Endothelial cell of umbilical vein (primary cell): ENCODE data around the gene COPE. TPM values are rescaled to one million over a fixed set of nuclear protein-coding genes. Genes with fewer than 3 reads are reported as not detected.

ENCODE experiments used
- BruUV-seq: library from RNA; stranded (reverse); fragments of 400-500 nt; replicated peaks from 2 replicates; lab custom pipeline; 2021; lab: Mats Ljungman, UMichigan
- CTCF ChIA-PET: fragments of 300-600, 350-600 bp; sonication (Branson Sonifier 250); formaldehyde crosslinking; loops from one replicate; lab custom pipeline; 2021; ENCODE audit warnings: antibody characterized with exemption, inconsistent platforms; lab: Charles Lee
- POLR2A ChIA-PET: fragments of 300-600, 350-600 bp; sonication (Branson Sonifier 250); formaldehyde crosslinking; loops from one replicate; lab custom pipeline; 2021; ENCODE audit warnings: antibody characterized with exemption, inconsistent platforms; lab: Charles Lee
- DNase-seq: peaks from one replicate; pipeline ENCODE4 v3.0.0-alpha.2; 2011; ENCODE audit warnings: low read depth, low spot score
- FAIRE-seq: peaks from 2 replicates; lab custom pipeline; 2011; peaks lifted over from hg19 to GRCh38; lab: Jason Lieb, UNC
- H2AFZ ChIP-seq: 2 replicates; pipeline ENCODE4 v1.6.0; 2012; ENCODE audit warnings: low read depth, low read length, control low read depth, inconsistent platforms
- H3K27ac ChIP-seq: 2 replicates; pipeline ENCODE4 v1.5.1; 2011; ENCODE audit warnings: low read depth, mild to moderate bottlenecking, control low read depth, low read length, moderate library complexity; ENCODE audit not compliant: insufficient read depth
- H3K27me3 ChIP-seq, 2 experiments: 2 replicates each; pipeline versions ENCODE4 v1.6.0 to v1.6.1; 2011; ENCODE audit warnings: low read length in 2 of 2, mixed read lengths in 1 of 2; ENCODE audit not compliant: control insufficient read depth in 2 of 2, insufficient read depth in 2 of 2
- H3K36me3 ChIP-seq, 2 experiments: 2 replicates in 1 of 2; 3 replicates in 1 of 2; pipeline ENCODE4 v1.5.1; 2011; ENCODE audit warnings: low read length in 2 of 2, mild to moderate bottlenecking in 1 of 2, moderate library complexity in 1 of 2; ENCODE audit not compliant: control insufficient read depth in 2 of 2, insufficient read depth in 2 of 2; ENCODE audit errors: extremely low read depth in 1 of 2
- H3K4me1 ChIP-seq: 3 replicates; pipeline ENCODE4 v1.5.1; 2011; ENCODE audit warnings: mild to moderate bottlenecking, low read length; ENCODE audit not compliant: control insufficient read depth, insufficient read depth; ENCODE audit errors: extremely low read depth
- H3K4me2 ChIP-seq: 2 replicates; pipeline ENCODE4 v1.6.1; 2011; ENCODE audit warnings: low read length, control low read depth, mixed read lengths; ENCODE audit not compliant: insufficient read depth
- H3K4me3 ChIP-seq, 3 experiments: fragments of 200-600 bp in 1 of 3; sonication (generic), shearing (Covaris generic) in 1 of 3; replicated peaks in 1 of 3; 2 replicates each; pipeline ENCODE4 v1.5.1; 2011 to 2016; ENCODE audit warnings: control low read depth in 3 of 3, low read length in 3 of 3, mild to moderate bottlenecking in 2 of 3, inconsistent platforms in 1 of 3, low read depth in 1 of 3, moderate library complexity in 1 of 3; ENCODE audit not compliant: insufficient read depth in 1 of 3
- H3K79me2 ChIP-seq: 2 replicates; pipeline ENCODE4 v1.6.0; 2012; ENCODE audit warnings: low read length, inconsistent platforms; ENCODE audit not compliant: control insufficient read depth, insufficient read depth
- H3K9ac ChIP-seq: replicated peaks from 2 replicates; pipeline ENCODE3; 2011; ENCODE audit warnings: low read length, control low read depth; ENCODE audit not compliant: insufficient read depth; ENCODE audit errors: extremely low read depth
- H3K9me1 ChIP-seq: replicated peaks from 3 replicates; pipeline ENCODE4 v1.6.0; 2011; ENCODE audit warnings: mild to moderate bottlenecking, low read length; ENCODE audit not compliant: control insufficient read depth, insufficient read depth; ENCODE audit errors: extremely low read depth
- H3K9me3 ChIP-seq: replicated peaks from 2 replicates; pipeline ENCODE4 v1.5.1; 2012; ENCODE audit warnings: low read length, inconsistent platforms; ENCODE audit not compliant: control insufficient read depth, insufficient read depth
- H4K20me1 ChIP-seq: replicated peaks from 2 replicates; pipeline ENCODE3; 2011; ENCODE audit warnings: mild to moderate bottlenecking, low read length; ENCODE audit not compliant: control insufficient read depth, insufficient read depth; ENCODE audit errors: extremely low read depth
- CTCF ChIP-seq, 2 donors: IDR thresholded peaks; 1 replicate in 1 of 2; 2 replicates in 1 of 2; pipeline ENCODE4 v1.5.1; 2011; ENCODE audit warnings: low read length in 2 of 2, mild to moderate bottlenecking in 2 of 2, moderate library complexity in 2 of 2, control low read depth in 1 of 2, inconsistent platforms in 1 of 2, low read depth in 1 of 2; ENCODE audit not compliant: insufficient read depth in 1 of 2; ENCODE audit errors: extremely low read depth in 1 of 2
- POLR2AphosphoS5 ChIP-seq: IDR thresholded peaks from 2 replicates; pipeline ENCODE4 v1.6.1; 2012; ENCODE audit warnings: low read depth, mild to moderate bottlenecking, control low read depth, low read length, moderate library complexity; ENCODE audit not compliant: insufficient read depth
- dilution Hi-C: fragments of 300-500 bp; cut with MboI; formaldehyde crosslinking; loops from one replicate; pipeline ENCODE4 v1.15.0; 2019; ENCODE audit warnings: low sequenced_read_pairs; ENCODE audit not compliant: extremely low pct_ligation_motif_present
- intact Hi-C: fragments of 100-400 bp; cut with micrococcal nuclease; formaldehyde crosslinking; loops from one replicate; pipeline ENCODE4 v1.10.0; 2022
- polyA plus RNA-seq, 4 experiments: library from polyadenylated mRNA; depleted of rRNA in 3 of 4; stranded (reverse) in 3 of 4; unstranded in 1 of 4; fragments of >200 nt; gene quantifications; 2 replicates each; pipeline versions ENCODE4 v1.2.1 to v1.2.3, GENCODE V29; 2011 to 2012; ENCODE audit warnings: missing spikeins in 1 of 4
- total RNA-seq: library from RNA; stranded (reverse); gene quantifications from 2 replicates; pipeline ENCODE4 v1.2.3, GENCODE V29; 2021

Gene COPE
- total and polyA plus RNA-seq, 2 donors (not counting 3 experiments of a cell fraction or from before 2014, with no cell fraction given) = 252 to 407 TPM

GRCh38 chr19:18940769-18941627 is 21.8 kb upstream of the COPE start, which contains the start of gene HOMER3:
Gene HOMER3 (minus strand): TSS chr19:18941217. CDS start chr19:18938982, 2,235 bp downstream.
- H4K20me1 ChIP-seq = no peaks in the 10 kb centered on the region
- peak; percentile 20 for DNase-seq
- H3K36me3 ChIP-seq = peaks cover 5 to 15% of the 10 kb centered on the region in 2 experiments
- H3K4me2 ChIP-seq = peak within 1 kb of the TSS; percentile 65
- no peaks in the 10 kb centered on the region for H3K9me1 ChIP-seq
- H3K4me1 ChIP-seq = peaks cover 7% of the 10 kb centered on the region
- H2AFZ ChIP-seq = peak within 1 kb of the TSS; percentile 84
- H3K27ac ChIP-seq = peak within 1 kb of the TSS; percentile 70
- H3K79me2 ChIP-seq = peaks cover 27% of the 10 kb centered on the region
- peak within 1 kb of the TSS; percentile 87 for H3K9ac ChIP-seq
- peak within 1 kb of the TSS; percentile 88 to 99 (median 97) for H3K4me3 ChIP-seq
- no TSS peak for BruUV-seq
- POLR2A ChIA-PET = no interaction called here
- dilution Hi-C loops (no loop called here), intact Hi-C loops (loop anchor here (1.0 to 2.0 kb wide), 2 partner anchors 22 to 45 kb away; partner anchors contain the start of genes COPE and DDX49)
- TF ChIP-seq POLR2AphosphoS5 (peak; percentile 37), CTCF (IDR thresholded peaks at IDR 0.05; ENCODE audit: extremely low read depth in 1 of 2, insufficient read depth in 1 of 2, low read depth in 1 of 2, low read length in 2 of 2) (no peak)
- CTCF ChIA-PET = interaction anchor here (2.1 to 2.5 kb wide), 2 partner anchors 45 to 46 kb away, joined by 14 to 35 read pairs; no protein-coding TSS in a partner anchor
- no peaks in the 10 kb centered on the region for H3K9me3 ChIP-seq
- FAIRE-seq = no peak
- H3K27me3 ChIP-seq = no peaks in the 10 kb centered on the region
